SK-N-SH (cell line): ENCODE data around the gene LGI4. TPM values are rescaled to one million over a fixed set of nuclear protein-coding genes. Genes with fewer than 3 reads are reported as not detected.

Experiments used
- CTCF ChIA-PET: fragments of 300-600, 350-600 bp; formaldehyde crosslinking; extraction: SDS; loops from one replicate; lab custom pipeline; 2021; lab: Yijun Ruan, JAX
- POLR2A ChIA-PET: fragments of 350-600 bp; sonication (Branson Sonifier 250); formaldehyde crosslinking; extraction: SDS; loops from one replicate; lab custom pipeline; 2020; ENCODE audit warnings: antibody characterized with exemption, inconsistent platforms; lab: Yijun Ruan, JAX
- DNase-seq: peaks from one replicate; pipeline ENCODE4 v3.0.0; 2012
- H2AFZ ChIP-seq: fragments of 200-600 bp; sonication (generic); 2 replicates; pipeline ENCODE4 v1.8.1; 2016; ENCODE audit warnings: antibody characterized with exemption, mild to moderate bottlenecking, low read depth
- H3F3A ChIP-seq: fragments of 200-600 bp; sonication (generic); replicated peaks from 2 replicates; pipeline ENCODE3; 2016; ENCODE audit warnings: antibody characterized with exemption, mild to moderate bottlenecking; ENCODE audit not compliant: insufficient read depth
- H3K27ac ChIP-seq, 2 experiments: fragments of 200-500 bp in 1 of 2; fragments of 200-600 bp in 1 of 2; sonication (Bioruptor generic) in 1 of 2; sonication (generic), shearing (Covaris generic) in 1 of 2; 2 replicates each; pipeline versions ENCODE4 v1.5.1 to v1.6.1; 2014 to 2016; ENCODE audit warnings: low read depth in 2 of 2, inconsistent platforms in 1 of 2, low read length in 1 of 2, mild to moderate bottlenecking in 1 of 2, mixed read lengths in 1 of 2
- H3K27me3 ChIP-seq: fragments of 200-600 bp; sonication (generic), shearing (Covaris generic); 2 replicates; pipeline ENCODE4 v1.6.1; 2016; ENCODE audit warnings: mixed run types; ENCODE audit not compliant: insufficient read depth
- H3K36me3 ChIP-seq, 2 experiments: fragments of 200-500 bp in 1 of 2; fragments of 200-600 bp in 1 of 2; sonication (Bioruptor generic) in 1 of 2; sonication (generic) in 1 of 2; replicated peaks in 1 of 2; 2 replicates each; pipeline versions ENCODE3 to v1.5.1; 2014 to 2016; ENCODE audit warnings: low read length in 1 of 2, mild to moderate bottlenecking in 1 of 2; ENCODE audit not compliant: insufficient read depth in 2 of 2, control insufficient read depth in 1 of 2
- H3K4me1 ChIP-seq, 2 experiments: fragments of 200-500 bp in 1 of 2; fragments of 200-600 bp in 1 of 2; sonication (Bioruptor generic) in 1 of 2; sonication (generic), shearing (Covaris generic) in 1 of 2; 2 replicates each; pipeline versions ENCODE4 v1.5.1 to v1.6.1; 2014 to 2016; ENCODE audit warnings: low read depth in 1 of 2, low read length in 1 of 2, mixed run types in 1 of 2; ENCODE audit not compliant: insufficient read depth in 2 of 2, control insufficient read depth in 1 of 2
- H3K4me2 ChIP-seq: fragments of 200-600 bp; sonication (generic), shearing (Covaris generic); 2 replicates; pipeline ENCODE4 v1.6.1; 2017; ENCODE audit warnings: mixed run types
- H3K4me3 ChIP-seq, 2 experiments: fragments of 200-500 bp in 1 of 2; fragments of 200-600 bp in 1 of 2; sonication (Bioruptor generic) in 1 of 2; sonication (generic), shearing (Covaris generic) in 1 of 2; 2 replicates each; pipeline versions ENCODE4 v1.5.1 to v1.8.1; 2014 to 2016; ENCODE audit warnings: low read depth in 2 of 2, inconsistent platforms in 1 of 2, low read length in 1 of 2, mild to moderate bottlenecking in 1 of 2, mixed read lengths in 1 of 2, moderate library complexity in 1 of 2
- H3K79me2 ChIP-seq: fragments of 200-600 bp; sonication (generic); 2 replicates; pipeline ENCODE4 v1.8.1; 2017; ENCODE audit warnings: mild to moderate bottlenecking; ENCODE audit not compliant: insufficient read depth
- H3K9ac ChIP-seq: fragments of 200-600 bp; sonication (generic); 2 replicates; pipeline ENCODE4 v1.6.1; 2017; ENCODE audit warnings: mixed run types
- H3K9me2 ChIP-seq: fragments of 200-600 bp; sonication (generic); 2 replicates; pipeline ENCODE4 v1.6.1; 2017; ENCODE audit warnings: mixed run types
- H3K9me3 ChIP-seq: fragments of 200-600 bp; sonication (generic); 2 replicates; pipeline ENCODE4 v1.6.1; 2017; ENCODE audit warnings: mixed run types, mild to moderate bottlenecking, moderate library complexity
- H4K20me1 ChIP-seq: fragments of 200-600 bp; sonication (generic); 2 replicates; pipeline ENCODE4 v1.6.1; 2017; ENCODE audit warnings: mild to moderate bottlenecking, mixed run types; ENCODE audit not compliant: insufficient read depth
- CHD2 ChIP-seq: fragments of 150-350 bp; IDR thresholded peaks from 2 replicates; pipeline ENCODE4 v1.6.1; 2018; ENCODE audit warnings: low read length; ENCODE audit not compliant: partially characterized antibody
- ELF1 ChIP-seq: IDR thresholded peaks from 2 replicates; pipeline ENCODE4 v1.4.0; 2012
- EP300 ChIP-seq, 2 experiments: IDR thresholded peaks; 2 replicates each; pipeline versions ENCODE4 v1.4.0 to v1.6.1; 2012; ENCODE audit warnings: borderline replicate concordance in 1 of 2, low read depth in 1 of 2, low read length in 1 of 2
- FOSL2 ChIP-seq: IDR thresholded peaks from 2 replicates; pipeline ENCODE4 v1.4.0; 2012; ENCODE audit warnings: low read depth, mild to moderate bottlenecking, moderate library complexity, borderline replicate concordance
- FOXJ3 ChIP-seq: sonication (generic); formaldehyde crosslinking; IDR thresholded peaks from 2 replicates; pipeline ENCODE4 v1.5.1; 2020; ENCODE audit warnings: mild to moderate bottlenecking, missing genetic modification reagents
- FOXM1 ChIP-seq: IDR thresholded peaks from 2 replicates; pipeline ENCODE4 v1.4.0; 2012; ENCODE audit warnings: low read depth, mild to moderate bottlenecking
- GABPA ChIP-seq: IDR thresholded peaks from 2 replicates; pipeline ENCODE4 v1.4.0; 2012; ENCODE audit warnings: low read depth, mild to moderate bottlenecking
- GATA2 ChIP-seq: sonication (generic); formaldehyde crosslinking; IDR thresholded peaks from 2 replicates; pipeline ENCODE4 v1.5.0; 2020; ENCODE audit warnings: mild to moderate bottlenecking, missing genetic modification reagents
- JUND ChIP-seq: IDR thresholded peaks from 2 replicates; pipeline ENCODE4 v1.4.0; 2012
- MAX ChIP-seq: IDR thresholded peaks from 2 replicates; pipeline ENCODE4 v1.4.0; 2012; ENCODE audit warnings: low read depth
- MEF2A ChIP-seq: IDR thresholded peaks from 2 replicates; pipeline ENCODE4 v1.4.0; 2012; ENCODE audit warnings: low read depth, borderline replicate concordance
- NFIC ChIP-seq: IDR thresholded peaks from 2 replicates; pipeline ENCODE4 v1.4.0; 2012; ENCODE audit warnings: borderline replicate concordance
- RAD21 ChIP-seq: IDR thresholded peaks from 2 replicates; pipeline ENCODE4 v1.6.1; 2012; ENCODE audit warnings: mild to moderate bottlenecking, low read length
- RCOR1 ChIP-seq: fragments of 150-350 bp; IDR thresholded peaks from 2 replicates; pipeline ENCODE4 v1.6.1; 2017; ENCODE audit warnings: antibody characterized with exemption, low read length
- SIN3A ChIP-seq: IDR thresholded peaks from 2 replicates; pipeline ENCODE4 v1.6.1; 2012; ENCODE audit warnings: low read depth, mild to moderate bottlenecking, low read length, moderate library complexity, borderline replicate concordance
- TAF1 ChIP-seq: IDR thresholded peaks from 2 replicates; pipeline ENCODE4 v1.6.1; 2012; ENCODE audit warnings: low read depth, mild to moderate bottlenecking, low read length, moderate library complexity, borderline replicate concordance
- TCF12 ChIP-seq: IDR thresholded peaks from 2 replicates; pipeline ENCODE4 v1.4.0; 2012
- USF1 ChIP-seq: IDR thresholded peaks from 2 replicates; pipeline ENCODE4 v1.4.0; 2012; ENCODE audit warnings: low read depth, borderline replicate concordance
- USF2 ChIP-seq: fragments of 150-350 bp; IDR thresholded peaks from 2 replicates; pipeline ENCODE4 v1.6.1; 2017; ENCODE audit warnings: antibody characterized with exemption, low read length, low read depth, borderline replicate concordance
- YY1 ChIP-seq: IDR thresholded peaks from 2 replicates; pipeline ENCODE4 v1.4.0; 2012; ENCODE audit warnings: low read depth, mild to moderate bottlenecking
- ZBTB33 ChIP-seq: IDR thresholded peaks from 2 replicates; pipeline ENCODE4 v1.4.0; 2012; ENCODE audit warnings: low read depth, borderline replicate concordance
- WGBS: methylation state at CpG from one replicate; pipeline ENCODE4 v1.1.6; 2017; ENCODE audit warnings: low lambda C conversion rate; 5-methylcytosine and 5-hydroxymethylcytosine counted together
- polyA plus RNA-seq, 3 experiments: library from polyadenylated mRNA; depleted of rRNA; stranded (reverse); fragments of >200 nt; gene quantifications; 2 replicates each; pipeline ENCODE4 v1.2.3, GENCODE V29; 2012

The LGI4 gene
- polyA plus RNA-seq, 1 of the 3 experiments (the other 2 are of a cell fraction): 0.05 TPM

GRCh38 chr19:35122687-35123551 is 11.9 kb downstream of the LGI4 start:
- Histone ChIP-seq H2AFZ (no peak overlapping the region), H3K79me2 (no peaks in the 10 kb centered on the region), H4K20me1 (no peaks in the 10 kb centered on the region), H3K27ac (no peak overlapping the region), H3K36me3 (no peaks in the 10 kb centered on the region), H3K4me2 (no peak overlapping the region), H3K27me3 (no peaks in the 10 kb centered on the region; the same call in 1 of the 2 replicates), H3K4me3 (no peak overlapping the region), H3F3A (no peaks in the 10 kb centered on the region), H3K9me2 (no peaks in the 10 kb centered on the region), H3K9me3 (no peaks in the 10 kb centered on the region), H3K9ac (no peak overlapping the region), H3K4me1 (peaks cover 0 to 8% of the 10 kb centered on the region in 2 experiments; a peak in 1 of 4 replicates)
- ChIA-PET POLR2A (interaction anchor here (0.6 kb wide), 1 partner anchor 78 kb away, joined by 3 read pairs; no protein-coding TSS in a partner anchor), CTCF (interaction anchor here (0.9 to 7.5 kb wide), 5 partner anchors 8 to 79 kb away, joined by 4 to 60 read pairs (median 21); partner anchors contain the start of genes FXYD1, FXYD3, FXYD7 and LGI4)
- DNase-seq: no peak
- 83% methylated on average over 9 of the region's 19 CpGs for WGBS
- TF ChIP-seq GABPA (no peak), FOXJ3 (CRISPR knock-in tag) (no peak), MAX (no peak), RCOR1 (no peak), USF2 (no peak)

- TF ChIP-seq SIN3A (no peak), EP300 (IDR thresholded peaks at IDR 0.05; ENCODE audit: borderline replicate concordance in 1 of 2, low read depth in 1 of 2, low read length in 1 of 2) (no peak), NFIC (no peak), FOXM1 (no peak), TCF12 (no peak), JUND (no peak), FOXJ3 (CRISPR knock-in tag) (no peak), RAD21 (no peak), CHD2 (no peak), ELF1 (no peak), USF1 (no peak), TAF1 (no peak), GABPA (no peak), MEF2A (no peak), GATA2 (CRISPR knock-in tag) (no peak), MAX (no peak), FOSL2 (no peak), YY1 (no peak), ZBTB33 (no peak)
- Histone ChIP-seq H3K9ac (no peak overlapping the region), H4K20me1 (no peaks in the 10 kb centered on the region), H3K27me3 (no peaks in the 10 kb centered on the region; the same call in 1 of the 2 replicates), H3F3A (no peaks in the 10 kb centered on the region), H3K4me3 (no peak overlapping the region), H3K79me2 (no peaks in the 10 kb centered on the region), H3K36me3 (no peaks in the 10 kb centered on the region), H3K4me1 (peaks cover 0 to 8% of the 10 kb centered on the region in 2 experiments; a peak in 1 of 4 replicates), H3K27ac (no peak overlapping the region), H3K4me2 (no peak overlapping the region), H3K9me2 (no peaks in the 10 kb centered on the region), H2AFZ (no peak overlapping the region), H3K9me3 (no peaks in the 10 kb centered on the region)
- 85% methylated on average over 7 of the region's 7 CpGs for WGBS
- DNase-seq: no peak
- ChIA-PET POLR2A (no interaction called here), CTCF (interaction anchor here (2.8 to 7.5 kb wide), 2 partner anchors 15 to 54 kb away, joined by 12 to 60 read pairs; partner anchors contain the start of genes FXYD1 and LGI4)
Observed at GRCh38 chr19:35120898-35121297, 14.0 kb downstream of the LGI4 start.
